SK-N-MC (cell line): ENCODE measurements around the gene SNX27.
A peak's percentile ranks its signal among the peaks of the same experiment; 100 is the strongest.

Source experiments
- DNase-seq: peaks from one replicate; pipeline ENCODE4 v3.0.0-alpha.2; 2011; ENCODE audit warnings: low read depth, low spot score
- H3K27ac ChIP-seq: fragments of 200-600 bp; sonication (generic); 2 replicates; pipeline ENCODE4 v1.5.1; 2016; ENCODE audit warnings: mixed run types
- H3K36me3 ChIP-seq: fragments of 200-600 bp; sonication (generic); 2 replicates; pipeline ENCODE4 v1.6.1; 2017; ENCODE audit warnings: antibody characterized with exemption, low read length, mixed read lengths; ENCODE audit not compliant: insufficient read depth
- H3K4me3 ChIP-seq: fragments of 200-600 bp; sonication (generic); 2 replicates; pipeline ENCODE4 v1.5.1; 2016
- H3K9ac ChIP-seq: fragments of 200-600 bp; sonication (generic); 2 replicates; pipeline ENCODE4 v1.8.0; 2017; ENCODE audit warnings: mixed run types, mixed read lengths; ENCODE audit not compliant: insufficient read length
- H3K9me3 ChIP-seq: fragments of 200-600 bp; sonication (generic); 2 replicates; pipeline ENCODE4 v1.6.1; 2017; ENCODE audit warnings: low read depth, mild to moderate bottlenecking, antibody characterized with exemption, low read length, moderate library complexity, mixed read lengths
- EZH2 ChIP-seq: fragments of 200-600 bp; sonication (generic); IDR thresholded peaks from one replicate; pipeline ENCODE4 v1.6.1; 2017; ENCODE audit warnings: antibody characterized with exemption
- FOXP2 ChIP-seq: optimal IDR thresholded peaks from 2 replicates; pipeline ENCODE3; 2011; ENCODE audit warnings: mild to moderate bottlenecking, moderate library complexity; ENCODE audit not compliant: insufficient read depth; ENCODE audit errors: extremely low read length, control extremely low read depth
- POLR2AphosphoS5 ChIP-seq: IDR thresholded peaks from 2 replicates; pipeline ENCODE4 v1.6.1; 2012; ENCODE audit warnings: mild to moderate bottlenecking, low read depth, low read length, borderline replicate concordance

The SNX27 gene

DNA sequence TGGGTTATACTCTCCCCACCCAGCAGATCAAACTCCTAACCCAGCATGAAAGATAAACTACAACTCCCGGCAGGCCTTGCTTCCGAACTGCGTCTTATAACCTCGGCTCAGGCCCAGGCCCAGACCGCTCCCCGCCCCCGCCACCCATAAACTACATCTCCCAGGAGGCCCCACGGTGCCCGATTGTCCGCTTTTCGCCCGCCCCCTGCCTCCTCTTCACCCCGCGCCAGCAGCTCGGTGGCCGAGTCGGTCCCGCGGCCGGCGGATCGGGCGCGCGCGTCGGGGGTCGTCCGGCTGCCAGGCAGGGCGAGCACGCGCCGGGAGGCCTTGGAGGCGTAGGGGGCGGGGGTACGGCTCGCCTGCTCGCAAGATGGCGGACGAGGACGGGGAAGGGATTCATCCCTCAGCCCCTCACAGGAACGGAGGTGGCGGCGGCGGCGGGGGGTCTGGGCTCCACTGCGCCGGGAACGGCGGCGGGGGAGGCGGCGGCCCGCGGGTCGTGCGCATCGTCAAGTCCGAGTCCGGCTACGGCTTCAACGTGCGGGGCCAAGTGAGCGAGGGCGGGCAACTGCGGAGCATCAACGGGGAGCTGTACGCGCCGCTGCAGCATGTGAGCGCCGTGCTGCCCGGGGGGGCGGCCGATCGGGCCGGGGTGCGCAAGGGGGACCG lies at the start of gene SNX27:
TSS of gene SNX27 (plus strand) at position 219 of the 669 bp plus-strand sequence. CDS start at position 371, 152 bp downstream.
- TF ChIP-seq EZH2 (no peak), POLR2AphosphoS5 (0 out of 2 replicates have a peak, but pooled peaks have one; percentile 28), FOXP2 (no peak)
- peak within 1 kb of the TSS; percentile 82 for H3K27ac ChIP-seq
- DNase-seq, result peak; percentile 66
- H3K4me3 ChIP-seq, result peak within 1 kb of the TSS; percentile 95
- no peaks in the 10 kb centered on the region for H3K9me3 ChIP-seq
- peak within 1 kb of the TSS; percentile 94 for H3K9ac ChIP-seq
- 0 out of 2 replicates have a peak, but pooled peaks cover 3% of the 10 kb centered on the region for H3K36me3 ChIP-seq

DNA sequence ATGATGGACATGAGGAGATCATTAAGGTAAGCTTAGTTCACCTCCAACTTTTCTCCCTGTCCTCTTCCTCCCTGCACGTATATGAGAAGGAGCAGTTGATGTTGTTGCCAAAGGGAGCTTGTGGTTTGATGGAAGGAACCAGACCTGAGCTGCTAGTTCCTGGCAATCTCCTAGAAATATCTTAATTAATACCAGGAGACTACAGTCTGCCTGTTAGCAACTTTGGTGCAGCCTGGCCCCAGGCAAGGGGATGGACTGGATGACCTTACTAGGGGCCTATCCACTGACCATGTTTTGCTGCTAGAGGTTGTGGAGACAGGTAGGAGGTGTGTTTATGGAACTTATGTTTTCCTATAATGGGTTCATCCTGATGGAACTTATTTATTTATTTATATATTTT lies 49.2 kb upstream of the SNX27 start:
- TF ChIP-seq FOXP2, result no peak
- TF ChIP-seq POLR2AphosphoS5, result no peak
- no peak for TF ChIP-seq EZH2
- DNase-seq, result no peak
- Histone ChIP-seq H3K9me3 (no peaks in the 10 kb centered on the region), H3K9ac (no peak overlapping the region), H3K36me3 (no peaks in the 10 kb centered on the region), H3K27ac (no peak overlapping the region), H3K4me3 (no peak overlapping the region)

DNA sequence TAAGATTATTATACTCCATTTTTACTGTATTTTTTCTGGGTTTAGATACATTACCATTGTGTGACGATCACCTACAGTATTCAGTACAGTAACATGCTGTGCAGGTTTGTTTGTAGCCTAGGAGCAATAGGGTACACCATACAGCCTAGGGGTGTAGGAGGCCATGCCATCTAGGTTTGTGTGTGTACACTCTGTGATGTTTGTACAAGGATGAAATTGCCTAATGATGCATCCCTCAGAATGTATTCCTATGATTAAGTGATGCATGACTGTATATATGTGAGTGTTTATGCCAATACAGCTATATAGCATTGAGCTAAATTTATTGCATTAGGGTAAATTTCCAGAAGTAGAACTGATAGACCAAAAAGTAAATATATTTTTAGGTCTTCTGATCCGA lies 48.5 kb upstream of the SNX27 start:
- no peak for DNase-seq
- Histone ChIP-seq H3K9ac (no peak overlapping the region), H3K4me3 (no peak overlapping the region), H3K36me3 (no peaks in the 10 kb centered on the region), H3K9me3 (no peaks in the 10 kb centered on the region), H3K27ac (no peak overlapping the region)
- TF ChIP-seq POLR2AphosphoS5, result no peak
- TF ChIP-seq EZH2, result no peak
- no peak for TF ChIP-seq FOXP2

DNA sequence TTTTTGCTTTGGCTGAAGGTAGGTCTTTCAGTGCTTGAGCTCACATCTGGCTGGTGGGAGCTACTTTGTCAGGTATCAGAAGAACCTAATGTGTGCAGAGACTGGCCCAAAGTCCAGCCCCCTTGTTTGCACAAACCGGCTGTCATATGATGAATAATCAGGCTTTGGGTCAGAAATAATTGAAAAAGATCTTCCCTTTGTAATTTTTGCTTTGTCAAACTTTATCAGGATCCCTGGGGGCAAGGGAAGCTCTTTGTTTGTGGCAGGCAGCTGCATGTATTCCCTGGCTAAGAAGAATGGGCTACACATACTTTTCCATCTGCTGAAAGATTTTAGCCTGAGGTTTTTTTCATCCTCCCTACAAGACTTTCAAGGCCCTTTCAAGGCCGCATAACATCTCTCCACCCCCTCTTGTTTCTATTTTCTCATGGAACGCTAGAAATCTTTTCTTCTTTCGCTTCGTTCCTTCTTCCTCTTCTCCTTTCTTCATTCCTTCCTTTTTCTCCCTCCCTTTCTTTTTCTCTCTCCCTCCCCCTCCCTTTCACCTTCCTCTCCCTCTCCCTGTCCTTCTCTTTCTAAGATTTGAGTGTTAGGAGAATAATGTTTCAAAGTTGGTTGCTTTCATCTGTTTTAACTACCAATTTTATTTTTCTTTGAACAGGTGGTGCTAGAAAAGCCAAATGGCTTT lies 46.2 kb upstream of the SNX27 start:
- Histone ChIP-seq H3K9me3 (no peaks in the 10 kb centered on the region), H3K36me3 (no peaks in the 10 kb centered on the region), H3K4me3 (no peak overlapping the region), H3K27ac (no peak overlapping the region), H3K9ac (no peak overlapping the region)
- no peak for DNase-seq
- TF ChIP-seq FOXP2 (no peak), EZH2 (no peak), POLR2AphosphoS5 (no peak)

DNA sequence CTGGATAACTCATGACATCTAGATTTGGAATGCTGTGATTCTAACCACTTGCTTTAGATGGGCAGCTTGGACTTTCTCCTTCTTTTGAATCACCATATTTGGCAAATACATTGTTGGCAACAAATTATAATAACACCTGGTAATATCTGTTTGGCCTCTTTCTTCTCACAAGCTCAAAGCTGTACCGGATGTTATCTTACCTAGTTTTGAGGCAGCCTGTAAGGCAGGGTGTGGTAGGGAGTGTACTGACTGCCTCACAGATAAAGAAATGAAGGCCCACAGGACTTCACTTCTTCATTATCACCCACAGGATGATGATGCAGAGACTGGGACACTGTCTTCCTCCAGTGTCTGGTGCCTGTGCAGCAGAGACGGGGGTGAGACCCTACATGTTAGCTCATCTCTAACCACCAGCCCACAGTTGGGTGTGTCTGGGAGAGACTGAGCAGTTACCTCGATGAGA lies 43.2 kb upstream of the SNX27 start:
- H3K9me3 ChIP-seq, result no peaks in the 10 kb centered on the region
- TF ChIP-seq FOXP2 (no peak), EZH2 (no peak), POLR2AphosphoS5 (no peak)
- H3K9ac ChIP-seq, result no peak overlapping the region
- H3K4me3 ChIP-seq, result no peak overlapping the region
- H3K36me3 ChIP-seq, result no peaks in the 10 kb centered on the region
- no peak for DNase-seq
- no peak overlapping the region for H3K27ac ChIP-seq

DNA sequence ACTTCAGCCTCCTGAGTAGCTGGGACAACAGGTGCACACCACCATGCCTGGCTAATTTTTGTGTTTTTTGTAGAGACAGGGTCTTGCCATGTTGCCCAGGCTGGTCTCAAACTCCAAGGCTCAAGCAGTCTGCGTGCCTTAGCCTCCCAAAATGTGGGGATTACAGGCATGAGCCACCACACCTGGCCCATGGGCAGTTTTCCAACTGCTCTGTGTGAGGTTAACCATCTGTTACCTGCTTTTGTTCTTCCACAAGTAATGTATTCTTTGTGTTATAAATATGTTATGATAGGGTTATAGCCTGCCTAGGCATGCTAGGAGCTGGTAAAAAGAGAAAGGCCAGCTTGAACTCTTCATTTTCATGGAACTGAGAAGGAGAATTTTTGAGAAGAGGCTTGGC lies 41.0 kb upstream of the SNX27 start:
- no peak for TF ChIP-seq POLR2AphosphoS5
- no peak for TF ChIP-seq EZH2
- no peak for TF ChIP-seq FOXP2
- H3K9me3 ChIP-seq, result no peaks in the 10 kb centered on the region
- no peak overlapping the region for H3K4me3 ChIP-seq
- no peak for DNase-seq
- no peaks in the 10 kb centered on the region for H3K36me3 ChIP-seq
- no peak overlapping the region for H3K27ac ChIP-seq
- no peak overlapping the region for H3K9ac ChIP-seq

DNA sequence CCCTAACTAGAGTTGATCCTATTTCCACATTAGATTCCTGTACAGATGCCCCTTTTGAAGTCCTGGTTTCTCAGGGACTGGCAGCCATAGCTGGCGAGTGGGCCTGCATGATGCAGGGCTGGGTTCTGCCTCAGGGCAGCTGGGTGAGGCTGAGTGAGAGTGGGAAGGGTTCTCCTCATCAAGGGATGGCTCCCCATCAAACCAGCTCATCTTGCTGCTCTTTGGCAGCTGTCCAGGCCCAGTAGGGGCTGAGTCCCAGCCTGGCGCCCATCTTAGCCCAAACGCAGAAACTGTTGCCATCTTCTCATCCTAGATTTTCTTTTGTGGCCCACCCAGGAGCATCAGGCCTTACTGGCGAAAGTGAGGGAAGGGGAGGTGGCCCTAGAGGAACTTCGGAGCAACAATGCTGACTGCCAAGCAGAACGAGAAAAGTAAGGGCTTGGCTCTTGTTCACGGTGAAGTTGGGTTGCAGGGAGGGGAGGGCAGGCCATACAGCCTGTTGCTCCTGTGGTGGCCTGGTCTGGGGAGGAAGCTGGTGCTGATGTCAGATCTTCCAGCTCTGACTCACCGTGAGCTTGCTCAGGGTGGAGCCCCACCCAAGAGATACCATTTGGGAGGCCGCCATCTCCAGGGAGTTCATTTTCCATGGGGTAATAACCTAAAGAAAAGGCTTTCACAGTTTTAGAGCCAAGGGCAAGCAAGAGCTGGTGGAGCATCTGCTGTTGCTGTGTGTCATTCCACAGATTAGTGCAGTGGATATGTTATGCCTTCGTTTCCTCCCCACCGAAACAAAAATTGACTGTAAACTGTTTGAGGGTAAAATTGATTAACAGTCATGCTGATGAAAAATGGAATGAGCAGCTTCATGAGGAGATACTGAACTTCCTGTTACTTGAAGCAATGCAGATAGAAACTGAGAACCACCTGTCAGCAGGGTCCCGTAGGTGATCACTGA lies 37.0 kb upstream of the SNX27 start:
- H3K27ac ChIP-seq, result no peak overlapping the region
- H3K9ac ChIP-seq, result no peak overlapping the region
- DNase-seq, result no peak
- H3K36me3 ChIP-seq, result no peaks in the 10 kb centered on the region
- TF ChIP-seq EZH2 (no peak), POLR2AphosphoS5 (no peak), FOXP2 (no peak)
- H3K9me3 ChIP-seq, result no peaks in the 10 kb centered on the region
- H3K4me3 ChIP-seq, result no peak overlapping the region

DNA sequence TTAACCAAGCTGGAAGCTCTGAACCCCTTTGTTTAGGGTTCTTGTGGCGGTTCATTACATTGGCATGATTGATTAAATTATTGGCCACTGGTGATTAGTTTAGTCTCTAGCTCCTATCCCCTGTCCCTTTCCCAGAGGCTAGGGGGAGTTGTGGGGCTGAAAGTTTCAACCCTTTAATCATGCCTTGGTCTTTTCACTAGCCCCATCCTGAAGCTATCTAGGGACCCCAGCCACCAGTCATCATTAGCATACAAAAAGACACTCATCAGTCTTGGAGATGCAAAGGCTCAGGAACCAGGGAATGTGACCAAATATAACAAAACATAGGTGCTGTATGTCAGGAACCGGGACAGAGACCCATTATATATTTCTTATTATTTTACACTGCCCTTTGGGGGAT lies 34.7 kb upstream of the SNX27 start:
- Histone ChIP-seq H3K9me3 (no peaks in the 10 kb centered on the region), H3K4me3 (no peak overlapping the region), H3K36me3 (no peaks in the 10 kb centered on the region), H3K27ac (no peak overlapping the region), H3K9ac (no peak overlapping the region)
- TF ChIP-seq POLR2AphosphoS5 (no peak), FOXP2 (no peak), EZH2 (no peak)
- no peak for DNase-seq
